K562 (cell line): ENCODE results near the gene WASL. TPM values are rescaled to one million over a fixed set of nuclear protein-coding genes. Genes with fewer than 3 reads are reported as not detected.

Experiments used
- ARID3A ChIP-seq: IDR thresholded peaks from 2 replicates; pipeline ENCODE4 v1.6.1; 2012; ENCODE audit warnings: low read depth, low read length, improper control_type of control experiment, borderline replicate concordance
- ATF2 ChIP-seq: sonication (generic); formaldehyde crosslinking; IDR thresholded peaks from 2 replicates; pipeline ENCODE4 v1.8.1; 2022; ENCODE audit warnings: missing genetic modification reagents
- BRF1 ChIP-seq: IDR thresholded peaks from 3 replicates; pipeline ENCODE4 v1.6.1; 2011; ENCODE audit warnings: borderline replicate concordance, mild to moderate bottlenecking; ENCODE audit not compliant: insufficient read length; ENCODE audit errors: extremely low read depth
- CBX2 ChIP-seq: fragments of 200-600 bp; sonication (generic); IDR thresholded peaks from one replicate; pipeline ENCODE4 v1.6.1; 2012; ENCODE audit warnings: mild to moderate bottlenecking, low read length, inconsistent platforms; ENCODE audit not compliant: insufficient read depth, poor library complexity, severe bottlenecking
- MAX ChIP-seq: sonication (generic); formaldehyde crosslinking; IDR thresholded peaks from 2 replicates; pipeline ENCODE4 v1.9.0; 2022; ENCODE audit warnings: mild to moderate bottlenecking, missing genetic modification reagents
- RBBP5 ChIP-seq: fragments of 200-600 bp; sonication (generic); IDR thresholded peaks from 2 replicates; pipeline ENCODE4 v1.6.1; 2012; ENCODE audit warnings: borderline replicate concordance, mild to moderate bottlenecking, low read length, control low read depth, inconsistent platforms; ENCODE audit not compliant: insufficient read depth, poor library complexity, severe bottlenecking
- RCOR1 ChIP-seq, 2 experiments: IDR thresholded peaks; 2 replicates each; pipeline ENCODE4 v1.6.1; 2012; ENCODE audit warnings: low read depth in 2 of 2, low read length in 2 of 2, borderline replicate concordance in 1 of 2, improper control_type of control experiment in 1 of 2
- SMARCA4 ChIP-seq: fragments of 450-650 bp; IDR thresholded peaks from 2 replicates; pipeline ENCODE4 v1.6.1; 2016
- SMARCE1 ChIP-seq: fragments of 450-650 bp; IDR thresholded peaks from 2 replicates; pipeline ENCODE4 v1.7.1; 2016; ENCODE audit warnings: mild to moderate bottlenecking
- SREBF2 ChIP-seq: sonication (generic); formaldehyde crosslinking; IDR thresholded peaks from 2 replicates; pipeline ENCODE4 v1.4.0; 2020; ENCODE audit warnings: mild to moderate bottlenecking, missing genetic modification reagents
- TRIM28 ChIP-seq: fragments of 450-650 bp; IDR thresholded peaks from 2 replicates; pipeline ENCODE4 v1.6.1; 2017
- U2AF1 ChIP-seq: fragments of 200-400 bp; formaldehyde crosslinking; optimal IDR thresholded peaks from 2 replicates; pipeline ENCODE3; 2017; ENCODE audit warnings: mild to moderate bottlenecking, low read depth, low read length, moderate library complexity
- USF1 ChIP-seq: sonication (generic); formaldehyde crosslinking; IDR thresholded peaks from 2 replicates; pipeline ENCODE4 v1.9.0; 2022; ENCODE audit warnings: mild to moderate bottlenecking, missing genetic modification reagents
- ZNF124 ChIP-seq: sonication (generic); formaldehyde crosslinking; IDR thresholded peaks from 2 replicates; pipeline ENCODE4 v1.8.1; 2022; ENCODE audit warnings: missing genetic modification reagents
- ZNF398 ChIP-seq: fragments of 250-450 bp; sonication (Bioruptor Pico); IDR thresholded peaks from 2 replicates; pipeline ENCODE4 v1.8.0; 2021; ENCODE audit warnings: moderate library complexity, mild to moderate bottlenecking, inconsistent platforms
- ZNF75A ChIP-seq: fragments of 450-650 bp; formaldehyde crosslinking; IDR thresholded peaks from 2 replicates; pipeline ENCODE4 v1.4.0; 2020; ENCODE audit warnings: mild to moderate bottlenecking
- polyA plus RNA-seq, 8 experiments: library from polyadenylated mRNA; depleted of rRNA in 4 of 8; stranded (reverse) in 5 of 8; unstranded in 3 of 8; fragments of >200 nt; fragmentation: Nextera tagmentation in 2 of 8; fragmentation: Illumina TruSeq in 1 of 8; extraction: Ambion mirVana in 2 of 8; extraction: Trizol in 1 of 8; gene quantifications; 2 replicates each; pipeline versions ENCODE4 v1.2.1 to v1.2.3, GENCODE V29; 2011 to 2014; ENCODE audit warnings: inconsistent platforms in 1 of 8, missing spikeins in 1 of 8
- total RNA-seq, 7 experiments: library from RNA; depleted of rRNA in 6 of 7; stranded (reverse); fragments of >200 nt in 6 of 7; fragmentation: Illumina TruSeq in 2 of 7; extraction: Trizol in 2 of 7; gene quantifications; 2 replicates each; pipeline versions ENCODE4 v1.2.1 to v1.2.3, GENCODE V29; 2011 to 2021; ENCODE audit warnings: low replicate concordance in 1 of 7
- TF ChIP-seq, protein P1 (sequence below): fragments of 200-800 bp; sonication (Bioruptor generic); IDR thresholded peaks from 2 replicates; pipeline ENCODE4 v1.6.1; 2017; ENCODE audit warnings: missing genetic modification characterization, missing compliant biosample characterization
- TF ChIP-seq, protein P2 (sequence below): fragments of 250-450 bp; sonication (Bioruptor Pico); IDR thresholded peaks from 2 replicates; pipeline ENCODE4 v1.4.0; 2020
- TF ChIP-seq, protein P3 (sequence below): fragments of 250-450 bp; sonication (Bioruptor Pico); IDR thresholded peaks from 2 replicates; pipeline ENCODE4 v1.9.0; 2021; ENCODE audit warnings: mild to moderate bottlenecking

The WASL gene
- total and polyA plus RNA-seq, 9 of the 15 experiments (the other 6 are each of a cell fraction or from before 2014, with no cell fraction given) = 3.2 to 13.9 (median 8.3) TPM

DNA sequence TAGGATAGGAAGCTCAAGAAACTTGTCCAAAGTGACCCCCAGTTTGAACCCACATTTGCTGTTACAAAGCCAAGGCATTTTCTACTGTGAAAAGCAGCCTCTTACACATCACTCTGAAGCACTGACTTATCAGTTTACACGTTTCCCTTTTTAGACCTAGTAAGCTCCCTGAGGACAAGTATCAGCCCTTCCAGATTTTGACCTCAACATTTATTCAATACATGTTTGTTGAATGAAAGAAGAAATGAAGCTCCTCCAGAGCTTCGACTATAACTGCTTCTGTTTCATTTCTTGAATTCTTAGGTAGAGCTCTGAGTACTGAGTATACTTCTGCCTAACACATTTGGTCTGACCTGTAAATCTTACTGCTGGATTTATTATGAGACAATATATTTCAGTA, 2.7 kb downstream of the WASL start (continued):
- TF ChIP-seq, protein P1, sequence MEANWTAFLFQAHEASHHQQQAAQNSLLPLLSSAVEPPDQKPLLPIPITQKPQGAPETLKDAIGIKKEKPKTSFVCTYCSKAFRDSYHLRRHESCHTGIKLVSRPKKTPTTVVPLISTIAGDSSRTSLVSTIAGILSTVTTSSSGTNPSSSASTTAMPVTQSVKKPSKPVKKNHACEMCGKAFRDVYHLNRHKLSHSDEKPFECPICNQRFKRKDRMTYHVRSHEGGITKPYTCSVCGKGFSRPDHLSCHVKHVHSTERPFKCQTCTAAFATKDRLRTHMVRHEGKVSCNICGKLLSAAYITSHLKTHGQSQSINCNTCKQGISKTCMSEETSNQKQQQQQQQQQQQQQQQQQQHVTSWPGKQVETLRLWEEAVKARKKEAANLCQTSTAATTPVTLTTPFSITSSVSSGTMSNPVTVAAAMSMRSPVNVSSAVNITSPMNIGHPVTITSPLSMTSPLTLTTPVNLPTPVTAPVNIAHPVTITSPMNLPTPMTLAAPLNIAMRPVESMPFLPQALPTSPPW = no peak
- TF ChIP-seq, protein P2, sequence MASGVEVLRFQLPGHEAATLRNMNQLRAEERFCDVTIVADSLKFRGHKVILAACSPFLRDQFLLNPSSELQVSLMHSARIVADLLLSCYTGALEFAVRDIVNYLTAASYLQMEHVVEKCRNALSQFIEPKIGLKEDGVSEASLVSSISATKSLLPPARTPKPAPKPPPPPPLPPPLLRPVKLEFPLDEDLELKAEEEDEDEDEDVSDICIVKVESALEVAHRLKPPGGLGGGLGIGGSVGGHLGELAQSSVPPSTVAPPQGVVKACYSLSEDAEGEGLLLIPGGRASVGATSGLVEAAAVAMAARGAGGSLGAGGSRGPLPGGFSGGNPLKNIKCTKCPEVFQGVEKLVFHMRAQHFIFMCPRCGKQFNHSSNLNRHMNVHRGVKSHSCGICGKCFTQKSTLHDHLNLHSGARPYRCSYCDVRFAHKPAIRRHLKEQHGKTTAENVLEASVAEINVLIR (CRISPR knock-in tag) = no peak
- no peak for TF ChIP-seq ZNF75A (CRISPR knock-in tag)
- no peak for TF ChIP-seq ATF2 (CRISPR knock-in tag)
- TF ChIP-seq MAX = no peak
- TF ChIP-seq RBBP5 = no peak
- peak; percentile 12; the same call in 1 of the 2 replicates for TF ChIP-seq SMARCA4
- no peak for TF ChIP-seq BRF1
- TF ChIP-seq ZNF124 (CRISPR knock-in tag) = no peak
- no peak for TF ChIP-seq CBX2
- TF ChIP-seq, protein P3, sequence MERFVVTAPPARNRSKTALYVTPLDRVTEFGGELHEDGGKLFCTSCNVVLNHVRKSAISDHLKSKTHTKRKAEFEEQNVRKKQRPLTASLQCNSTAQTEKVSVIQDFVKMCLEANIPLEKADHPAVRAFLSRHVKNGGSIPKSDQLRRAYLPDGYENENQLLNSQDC (CRISPR knock-in tag) = no peak
- TF ChIP-seq ZNF398 (CRISPR knock-in tag) = no peak
- no peak for TF ChIP-seq ARID3A
- TF ChIP-seq SMARCE1 = no peak
- TF ChIP-seq U2AF1 = no peak
- TF ChIP-seq TRIM28 = peak; percentile 90
- TF ChIP-seq USF1 = no peak
- peak in 1 of 2 experiments; percentile 47; a peak in 1 of 4 replicates for TF ChIP-seq RCOR1 (IDR thresholded peaks at IDR 0.05; ENCODE audit: borderline replicate concordance in 1 of 2, low read depth in 2 of 2, low read length in 2 of 2)
- 0 out of 2 replicates have a peak, but pooled peaks have one; percentile 40 for TF ChIP-seq SREBF2 (CRISPR knock-in tag)
